Measurements from ENCODE around the gene GRP.

DNA sequence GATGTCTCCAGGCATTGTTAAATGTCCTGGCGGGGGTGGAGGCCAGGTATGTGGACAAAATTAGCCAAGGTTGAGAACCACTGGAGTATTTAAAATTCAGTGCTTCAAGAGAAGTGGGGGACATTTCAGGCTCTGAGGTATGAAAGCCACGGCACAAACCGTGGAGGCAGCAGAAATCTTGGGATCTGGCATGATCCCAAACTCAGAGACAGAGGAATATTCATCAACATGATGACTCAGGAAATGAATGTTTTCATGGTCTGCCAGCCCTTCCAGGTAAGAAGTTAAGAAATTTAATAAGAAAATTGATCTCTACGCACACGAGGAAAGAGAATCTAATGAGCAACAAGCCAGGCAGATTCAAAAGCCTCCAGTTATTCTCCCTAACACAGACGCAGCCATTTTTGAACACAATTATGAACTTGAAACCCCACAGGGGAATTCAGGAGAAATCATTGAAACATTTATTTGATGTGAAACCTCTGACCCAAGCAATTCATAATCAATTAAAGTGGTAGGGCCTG, 11.3 kb upstream of the GRP start:
- TF ChIP-seq, protein P1, sequence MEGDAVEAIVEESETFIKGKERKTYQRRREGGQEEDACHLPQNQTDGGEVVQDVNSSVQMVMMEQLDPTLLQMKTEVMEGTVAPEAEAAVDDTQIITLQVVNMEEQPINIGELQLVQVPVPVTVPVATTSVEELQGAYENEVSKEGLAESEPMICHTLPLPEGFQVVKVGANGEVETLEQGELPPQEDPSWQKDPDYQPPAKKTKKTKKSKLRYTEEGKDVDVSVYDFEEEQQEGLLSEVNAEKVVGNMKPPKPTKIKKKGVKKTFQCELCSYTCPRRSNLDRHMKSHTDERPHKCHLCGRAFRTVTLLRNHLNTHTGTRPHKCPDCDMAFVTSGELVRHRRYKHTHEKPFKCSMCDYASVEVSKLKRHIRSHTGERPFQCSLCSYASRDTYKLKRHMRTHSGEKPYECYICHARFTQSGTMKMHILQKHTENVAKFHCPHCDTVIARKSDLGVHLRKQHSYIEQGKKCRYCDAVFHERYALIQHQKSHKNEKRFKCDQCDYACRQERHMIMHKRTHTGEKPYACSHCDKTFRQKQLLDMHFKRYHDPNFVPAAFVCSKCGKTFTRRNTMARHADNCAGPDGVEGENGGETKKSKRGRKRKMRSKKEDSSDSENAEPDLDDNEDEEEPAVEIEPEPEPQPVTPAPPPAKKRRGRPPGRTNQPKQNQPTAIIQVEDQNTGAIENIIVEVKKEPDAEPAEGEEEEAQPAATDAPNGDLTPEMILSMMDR (IDR thresholded peaks at IDR 0.05; ENCODE audit: extremely low read depth in 1 of 2, insufficient read depth in 1 of 2, low read depth in 1 of 2, low read length in 2 of 2): no peak
- TF ChIP-seq POLR2A (IDR thresholded peaks at IDR 0.05; ENCODE audit: low read depth, low read length) (no peak), JUN (IDR thresholded peaks at IDR 0.05; ENCODE audit: borderline replicate concordance, insufficient read depth, insufficient read length, low read depth) (no peak), POLR2AphosphoS5 (IDR thresholded peaks at IDR 0.05; ENCODE audit: insufficient read depth, low read depth, low read length) (no peak), MYC (IDR thresholded peaks at IDR 0.05; ENCODE audit: low read depth, low read length) (no peak), EZH2 (IDR thresholded peaks at IDR 0.05; ENCODE audit: borderline replicate concordance, low read depth, low read length, severe bottlenecking) (no peak)
- TF ChIP-seq, protein P2, sequence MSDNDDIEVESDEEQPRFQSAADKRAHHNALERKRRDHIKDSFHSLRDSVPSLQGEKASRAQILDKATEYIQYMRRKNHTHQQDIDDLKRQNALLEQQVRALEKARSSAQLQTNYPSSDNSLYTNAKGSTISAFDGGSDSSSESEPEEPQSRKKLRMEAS (IDR thresholded peaks at IDR 0.05; ENCODE audit: insufficient read depth, insufficient read length): no peak
